ENCODE measurements around the gene TIE1.

The TIE1 gene

GRCh38 chr1:43300378-43301094 lies at the start of gene TIE1:
Gene TIE1, plus strand, starts transcription at chr1:43300982. Its CDS starts 90 bp downstream, at chr1:43301072.
- no peak for DNase-seq

- DNase-seq = no peak
Observed at GRCh38 chr1:43251024-43251423, 49.8 kb upstream of the TIE1 start.

GRCh38 chr1:43252225-43252624 lies 48.6 kb upstream of the TIE1 start:
- DNase-seq = no peak

GRCh38 chr1:43253173-43253572 lies 47.6 kb upstream of the TIE1 start:
- DNase-seq = no peak

DNA sequence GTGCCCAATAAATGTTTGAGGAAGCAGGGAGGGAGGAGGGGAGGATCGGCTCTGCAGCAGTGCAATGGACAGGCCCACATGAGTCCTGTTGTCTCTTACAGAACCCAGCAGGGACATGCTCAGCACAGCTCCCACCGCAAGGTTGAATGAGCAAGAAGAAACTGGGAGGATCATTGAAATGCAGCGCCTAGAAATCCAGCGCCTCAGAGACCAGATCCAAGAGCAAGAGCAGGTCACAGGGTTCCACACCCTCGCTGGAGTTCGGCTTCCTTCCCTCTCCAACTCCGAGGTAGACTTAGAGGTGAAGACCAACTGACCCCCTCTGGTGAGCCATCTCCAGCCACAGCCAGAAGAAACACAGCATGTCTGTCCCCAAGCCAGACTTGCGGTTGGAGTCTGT lies 46.9 kb upstream of the TIE1 start:
- no peak for DNase-seq

DNA sequence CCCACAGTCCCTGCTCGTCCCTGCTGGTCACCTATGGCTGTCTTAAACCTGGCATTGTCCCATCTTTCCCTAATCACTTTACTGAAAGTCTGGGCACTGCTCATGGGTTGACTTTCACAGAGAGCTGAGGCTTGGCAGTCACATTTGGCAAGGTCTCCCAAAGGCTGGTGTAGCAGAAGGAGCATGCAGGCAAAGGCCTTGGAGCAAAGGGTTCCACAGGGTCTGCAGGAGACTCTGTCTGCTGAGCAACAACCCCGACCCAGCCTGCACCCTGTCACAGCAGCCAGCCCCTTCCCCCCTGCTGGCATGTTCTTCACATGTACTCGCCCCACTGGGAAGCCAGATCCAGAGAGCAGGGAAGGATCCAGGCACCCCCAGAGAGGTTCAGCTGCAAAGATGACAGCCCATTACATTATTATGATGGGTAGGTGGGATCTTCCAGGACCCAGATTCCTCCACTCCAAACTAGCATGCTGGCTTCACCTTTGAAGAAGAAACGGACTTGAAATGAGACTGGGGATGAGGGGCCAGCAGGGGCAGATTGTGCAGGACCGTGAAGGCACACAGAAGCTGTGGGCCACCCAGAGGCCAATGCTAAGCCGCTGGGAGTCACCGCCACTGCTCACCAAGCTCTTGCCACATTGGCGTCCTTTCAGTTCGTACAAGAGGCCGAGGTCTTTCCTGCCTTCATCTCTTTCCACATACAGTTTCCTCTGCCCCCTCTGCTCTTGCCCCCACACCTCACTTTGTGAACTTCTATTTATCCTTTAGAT lies 45.2 kb upstream of the TIE1 start:
- DNase-seq = no peak

DNA sequence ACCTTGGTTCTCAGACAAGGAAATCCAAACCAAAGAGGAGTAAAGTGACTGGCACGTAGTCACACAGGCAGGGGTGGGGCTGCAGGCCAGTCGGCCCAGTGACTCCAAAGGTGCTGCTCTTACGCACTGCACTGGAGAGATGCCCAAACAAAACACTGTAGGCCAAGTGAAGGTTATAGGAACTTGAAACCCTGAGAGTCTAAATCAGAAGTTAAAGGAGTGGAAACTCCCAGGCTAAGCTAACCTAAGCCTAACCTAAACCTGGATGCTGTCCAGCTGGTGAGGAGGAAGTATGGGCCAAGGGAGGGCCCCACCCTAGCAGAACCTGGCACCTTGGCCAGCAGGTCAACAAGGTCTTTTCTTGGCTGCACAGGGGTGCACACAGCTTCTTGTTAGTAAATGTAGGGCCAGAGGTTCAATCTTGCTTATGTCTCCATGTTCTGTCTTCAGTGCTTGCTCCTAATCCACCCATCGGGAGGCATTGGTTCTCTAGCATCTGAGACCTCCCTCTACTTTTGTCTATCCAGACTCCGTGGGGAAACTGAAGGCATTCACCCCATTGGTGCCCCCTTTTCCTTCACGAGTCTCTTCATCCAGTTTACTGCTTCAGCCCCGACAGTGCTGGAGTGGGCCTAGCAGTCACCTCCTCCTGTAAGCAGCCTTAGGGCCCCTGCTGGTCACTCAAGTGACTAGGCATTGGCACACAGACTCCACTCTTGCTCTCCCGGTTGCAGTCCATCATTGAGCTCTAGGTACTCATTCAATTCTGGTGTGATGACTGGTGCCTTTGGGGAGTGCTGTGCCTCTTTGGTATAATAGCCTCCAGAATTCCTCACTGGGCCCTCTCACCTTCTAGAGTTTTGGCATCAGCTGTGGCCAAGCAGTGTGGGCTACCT lies 43.9 kb upstream of the TIE1 start:
- DNase-seq = no peak

DNA sequence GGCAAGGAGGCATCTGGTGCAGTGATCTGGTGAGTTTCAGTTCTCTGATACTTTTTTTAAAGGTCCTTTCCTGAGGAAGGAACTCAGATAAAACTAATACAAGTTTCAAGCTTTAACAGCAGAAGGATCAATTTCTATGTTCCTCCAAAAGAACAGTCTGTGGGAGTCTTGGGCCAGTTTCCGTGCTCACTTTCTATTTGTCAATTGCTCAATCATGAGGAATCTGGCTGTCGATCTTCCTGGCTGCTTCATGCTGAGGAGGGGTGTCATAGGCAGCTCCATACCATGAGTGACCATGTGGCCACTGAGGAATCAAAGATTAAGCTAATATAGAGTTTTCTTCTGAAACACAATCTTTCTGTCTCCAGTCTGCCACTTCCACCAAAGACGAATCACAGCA lies 42.4 kb upstream of the TIE1 start:
- DNase-seq = no peak

GRCh38 chr1:43265431-43265830 lies 35.4 kb upstream of the TIE1 start:
- DNase-seq = no peak

GRCh38 chr1:43266881-43267280 lies 33.9 kb upstream of the TIE1 start:
- DNase-seq = no peak

GRCh38 chr1:43267291-43267805 lies 33.4 kb upstream of the TIE1 start:
- no peak for DNase-seq

- no peak for DNase-seq
Observed at GRCh38 chr1:43267818-43268425, 32.9 kb upstream of the TIE1 start.

DNA sequence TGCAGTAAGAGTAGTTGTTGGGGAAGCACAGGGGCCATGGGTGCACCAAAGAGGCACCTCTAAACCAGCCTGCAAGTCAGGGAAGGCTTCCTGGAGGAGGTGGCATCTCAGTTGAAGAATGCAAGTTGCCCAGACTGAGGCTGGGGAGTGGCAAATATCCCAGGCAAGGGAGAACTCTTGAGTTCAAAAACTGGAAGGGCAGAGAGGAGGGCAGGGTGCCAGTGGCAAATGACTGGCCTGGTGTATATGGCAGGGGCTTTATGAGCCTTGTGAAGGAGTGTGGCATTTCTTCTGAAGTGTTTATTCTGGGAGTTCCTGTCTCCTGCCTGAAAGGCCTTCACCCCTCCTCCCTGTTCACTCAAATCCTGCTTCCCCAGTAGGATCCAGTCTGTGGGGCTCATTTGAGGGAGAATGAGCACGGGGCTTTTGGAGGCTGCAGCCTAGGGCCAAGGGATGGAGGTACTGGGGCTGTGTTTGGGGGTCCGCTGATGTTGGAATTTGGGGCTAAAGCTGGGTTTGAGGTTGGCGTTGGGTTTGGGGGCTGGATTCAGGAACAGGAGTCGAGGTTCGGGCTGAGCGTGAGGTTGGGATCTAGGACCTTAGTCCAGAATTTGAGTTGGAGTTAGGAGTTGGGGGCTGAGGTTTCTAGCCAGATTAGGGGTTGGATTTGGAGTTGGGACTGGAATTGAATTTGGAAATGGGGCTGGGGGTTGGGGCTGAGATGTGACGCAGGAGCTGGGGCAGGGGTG lies 31.0 kb upstream of the TIE1 start, which contains the start of gene TMEM125:
TSS of gene TMEM125 (plus strand) at position 357 of the 749 bp plus-strand sequence. CDS start 2,740 bp downstream, outside the sequence.
- DNase-seq = peak; percentile 81

GRCh38 chr1:43270421-43271095 lies 30.2 kb upstream of the TIE1 start:
- DNase-seq = peak; percentile 96

- DNase-seq = no peak
Observed at GRCh38 chr1:43271186-43272118, 29.3 kb upstream of the TIE1 start.

GRCh38 chr1:43272161-43272560 lies 28.6 kb upstream of the TIE1 start:
- DNase-seq = no peak

- no peak for DNase-seq
Observed at GRCh38 chr1:43272576-43273571, 27.9 kb upstream of the TIE1 start.

GRCh38 chr1:43273708-43274107 lies 27.1 kb upstream of the TIE1 start:
- no peak for DNase-seq
